Measurements from ENCODE around the gene CBLN3. TPM values are rescaled to one million over a fixed set of nuclear protein-coding genes. Genes with fewer than 3 reads are reported as not detected.

The CBLN3 gene
- total RNA-seq, 1 experiment from 2014 or later, result 1.4 TPM

GRCh38 chr14:24443053-24443665 lies 13.7 kb upstream of the CBLN3 start:
- H3K27me3 ChIP-seq (replicated peaks; ENCODE audit: control insufficient read depth, insufficient read depth, low read length), result no peaks in the 10 kb centered on the region
- H3K4me1 Mint-ChIP-seq (ENCODE audit: low read depth, unreplicated experiment), result peaks cover 8% of the 10 kb centered on the region
- H3K4me3 Mint-ChIP-seq (ENCODE audit: unreplicated experiment), result peak overlapping the region; percentile 81
- H3K9me3 ChIP-seq, result no peaks in the 10 kb centered on the region
- intact Hi-C loops (cut with micrococcal nuclease; ENCODE audit: unreplicated experiment), result no loop called here
- no peaks in the 10 kb centered on the region; the same call in none of the 2 replicates for H3K36me3 ChIP-seq (ENCODE audit: control insufficient read depth, insufficient read depth, low read length)
- peaks cover 35% of the 10 kb centered on the region for H3K36me3 Mint-ChIP-seq (ENCODE audit: insufficient read depth, unreplicated experiment)
- ChIA-PET POLR2A (no interaction called here), CTCF (interaction anchor here (0.9 kb wide), 1 partner anchor 77 kb away, joined by 3 read pairs; no protein-coding TSS in a partner anchor)
- H3K27ac Mint-ChIP-seq (ENCODE audit: unreplicated experiment), result peak overlapping the region; percentile 94
- no peaks in the 10 kb centered on the region; the same call in 1 of the 2 replicates for H3K4me1 ChIP-seq
- no peak for TF ChIP-seq CTCF (IDR thresholded peaks at IDR 0.05; ENCODE audit: insufficient read depth in 1 of 2, low read depth in 1 of 2, low read length in 1 of 2, severe bottlenecking in 1 of 2, unreplicated experiment in 1 of 2)
- no peaks in the 10 kb centered on the region for H3K9me3 Mint-ChIP-seq (ENCODE audit: unreplicated experiment)
- BruUV-seq (replicated peaks), result TSS peak; percentile 87
- H3K27me3 Mint-ChIP-seq (ENCODE audit: insufficient read depth, unreplicated experiment), result no peaks in the 10 kb centered on the region
- no peak for DNase-seq
- peak overlapping the region; percentile 41 for H3K4me3 ChIP-seq (ENCODE audit: low read depth, low read length)

GRCh38 chr14:24442240-24443052 lies 13.0 kb upstream of the CBLN3 start, which contains the start of gene SDR39U1:
Gene SDR39U1 (minus strand): TSS chr14:24442776. CDS start chr14:24442769, 7 bp downstream.
- Mint-ChIP-seq H3K27me3 (ENCODE audit: insufficient read depth, unreplicated experiment) (no peaks in the 10 kb centered on the region), H3K4me3 (ENCODE audit: unreplicated experiment) (peak within 1 kb of the TSS; percentile 81), H3K4me1 (ENCODE audit: low read depth, unreplicated experiment) (peaks cover 8% of the 10 kb centered on the region), H3K27ac (ENCODE audit: unreplicated experiment) (peak within 1 kb of the TSS; percentile 94), H3K36me3 (ENCODE audit: insufficient read depth, unreplicated experiment) (peaks cover 41% of the 10 kb centered on the region), H3K9me3 (ENCODE audit: unreplicated experiment) (no peaks in the 10 kb centered on the region)
- ChIA-PET POLR2A (interaction anchor here (0.5 to 2.3 kb wide), 11 partner anchors 11 to 254 kb away, joined by 3 to 8 read pairs (median 5); partner anchors contain the start of genes CBLN3, CHMP4A, IPO4 and KHNYN), CTCF (interaction anchor here (1.0 to 1.6 kb wide), 7 partner anchors 11 to 134 kb away, joined by 3 to 27 read pairs (median 6); partner anchors contain the start of genes CBLN3, CIDEB and KHNYN)
- no peaks in the 10 kb centered on the region; the same call in none of the 2 replicates for H3K36me3 ChIP-seq (ENCODE audit: control insufficient read depth, insufficient read depth, low read length)
- TF ChIP-seq CTCF (IDR thresholded peaks at IDR 0.05; ENCODE audit: insufficient read depth in 1 of 2, low read depth in 1 of 2, low read length in 1 of 2, severe bottlenecking in 1 of 2, unreplicated experiment in 1 of 2), result no peak
- no peaks in the 10 kb centered on the region for H3K9me3 ChIP-seq
- peak; percentile 96 to 98 for DNase-seq
- H3K4me3 ChIP-seq (ENCODE audit: low read depth, low read length), result peak within 1 kb of the TSS; percentile 76
- no peaks in the 10 kb centered on the region for H3K27me3 ChIP-seq (replicated peaks; ENCODE audit: control insufficient read depth, insufficient read depth, low read length)
- H3K4me1 ChIP-seq, result no peaks in the 10 kb centered on the region; the same call in 1 of the 2 replicates
- BruUV-seq (replicated peaks), result no TSS peak
- intact Hi-C loops (cut with micrococcal nuclease; ENCODE audit: unreplicated experiment), result no loop called here

- H3K9me3 ChIP-seq, result no peaks in the 10 kb centered on the region
- CTCF ChIA-PET, result interaction anchor here (1.0 to 1.6 kb wide), 7 partner anchors 10 to 134 kb away, joined by 3 to 27 read pairs (median 6); partner anchors contain the start of genes CBLN3, CIDEB and KHNYN
- peak overlapping the region; percentile 76 for H3K4me3 ChIP-seq (ENCODE audit: low read depth, low read length)
These were observed 12.4 kb upstream of the CBLN3 start for GRCh38 chr14:24441904-24442239.

More at GRCh38 chr14:24441904-24442239, 12.4 kb upstream of the CBLN3 start:
- Histone ChIP-seq H3K27me3 (replicated peaks; ENCODE audit: control insufficient read depth, insufficient read depth, low read length) (no peaks in the 10 kb centered on the region), H3K36me3 (ENCODE audit: control insufficient read depth, insufficient read depth, low read length) (peaks cover 3% of the 10 kb centered on the region), H3K4me1 (no peaks in the 10 kb centered on the region; the same call in 1 of the 2 replicates)
- Mint-ChIP-seq H3K9me3 (ENCODE audit: unreplicated experiment) (no peaks in the 10 kb centered on the region), H3K36me3 (ENCODE audit: insufficient read depth, unreplicated experiment) (peaks cover 47% of the 10 kb centered on the region), H3K4me1 (ENCODE audit: low read depth, unreplicated experiment) (peaks cover 8% of the 10 kb centered on the region), H3K4me3 (ENCODE audit: unreplicated experiment) (peak overlapping the region; percentile 81), H3K27ac (ENCODE audit: unreplicated experiment) (peak overlapping the region; percentile 94), H3K27me3 (ENCODE audit: insufficient read depth, unreplicated experiment) (no peaks in the 10 kb centered on the region)
- TF ChIP-seq CTCF (IDR thresholded peaks at IDR 0.05; ENCODE audit: insufficient read depth in 1 of 2, low read depth in 1 of 2, low read length in 1 of 2, severe bottlenecking in 1 of 2, unreplicated experiment in 1 of 2), result no peak
- DNase-seq, result no peak
- POLR2A ChIA-PET, result interaction anchor here (0.5 to 2.3 kb wide), 11 partner anchors 10 to 253 kb away, joined by 3 to 8 read pairs (median 5); partner anchors contain the start of genes CBLN3, CHMP4A, IPO4 and KHNYN
- intact Hi-C loops (cut with micrococcal nuclease; ENCODE audit: unreplicated experiment), result no loop called here
- BruUV-seq (replicated peaks), result no TSS peak

Measured in Caco-2 (cell line).